KOPT-K1 (cell line): ENCODE measurements around the gene SMYD2.
"Not testable (repeated sequence)": the region's sequence is repeated elsewhere in the genome, so short reads cannot be mapped to it uniquely, and the experiment has no call there.

Experiments used
- H3K27ac ChIP-seq: fragments of 200-600 bp; sonication (generic); 2 replicates; pipeline ENCODE4 v1.5.1; 2016; ENCODE audit warnings: antibody characterized with exemption, mild to moderate bottlenecking, low read depth, low read length; ENCODE audit not compliant: poor library complexity, severe bottlenecking
- H3K36me3 ChIP-seq: fragments of 200-600 bp; sonication (generic); 2 replicates; pipeline ENCODE4 v1.5.1; 2017; ENCODE audit warnings: antibody characterized with exemption, mild to moderate bottlenecking, low read length, moderate library complexity; ENCODE audit not compliant: insufficient read depth
- H3K9me3 ChIP-seq: fragments of 200-600 bp; sonication (generic); 2 replicates; pipeline ENCODE4 v1.5.1; 2017; ENCODE audit warnings: antibody characterized with exemption, low read length, mild to moderate bottlenecking; ENCODE audit not compliant: insufficient read depth, poor library complexity, severe bottlenecking

SMYD2 gene

DNA sequence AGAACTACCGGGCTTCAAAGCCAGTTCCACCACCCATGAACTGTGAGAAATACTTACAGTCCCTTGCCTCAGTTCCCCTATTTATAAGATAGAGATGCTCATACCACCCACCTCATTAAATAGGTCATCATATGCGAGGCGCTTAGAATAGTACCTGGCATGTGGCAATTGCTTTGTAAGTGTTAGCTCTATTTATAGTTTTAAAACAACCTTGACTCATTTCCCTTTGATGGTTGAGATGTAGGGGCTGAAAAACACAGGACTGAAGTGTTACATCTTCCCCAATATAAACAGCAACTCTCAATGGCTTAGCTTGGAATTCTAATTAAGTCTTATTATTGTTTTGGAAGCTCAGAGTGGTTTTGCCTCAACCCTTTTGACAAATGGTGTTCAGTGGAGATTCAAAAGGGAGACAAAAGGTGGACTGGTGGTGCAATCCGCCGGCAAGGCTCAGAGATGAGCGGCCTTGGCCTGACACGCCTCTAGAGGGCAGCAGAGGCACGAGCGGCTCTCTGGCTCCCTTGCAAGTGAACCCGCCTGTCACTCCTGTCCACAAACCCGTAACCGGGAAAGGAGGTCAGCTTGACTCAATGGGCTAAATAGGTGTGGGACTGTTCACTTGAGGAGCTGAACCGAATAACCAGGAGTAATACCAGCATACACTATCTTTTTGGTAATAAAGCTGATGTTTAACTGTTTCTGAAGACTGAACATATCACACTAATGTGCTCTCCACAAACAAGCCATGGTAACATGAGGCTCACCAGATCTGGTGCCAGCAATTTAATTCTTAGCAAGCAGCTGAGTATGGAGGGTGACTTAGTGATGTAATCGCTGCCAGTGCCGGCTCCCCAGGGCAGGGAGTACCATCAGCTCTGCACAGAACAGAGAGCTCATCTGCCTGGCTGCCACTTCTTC, 19.5 kb upstream of the SMYD2 start:
- Histone ChIP-seq H3K9me3 (no peaks in the 10 kb centered on the region), H3K27ac (no peak overlapping the region), H3K36me3 (no peaks in the 10 kb centered on the region)

DNA sequence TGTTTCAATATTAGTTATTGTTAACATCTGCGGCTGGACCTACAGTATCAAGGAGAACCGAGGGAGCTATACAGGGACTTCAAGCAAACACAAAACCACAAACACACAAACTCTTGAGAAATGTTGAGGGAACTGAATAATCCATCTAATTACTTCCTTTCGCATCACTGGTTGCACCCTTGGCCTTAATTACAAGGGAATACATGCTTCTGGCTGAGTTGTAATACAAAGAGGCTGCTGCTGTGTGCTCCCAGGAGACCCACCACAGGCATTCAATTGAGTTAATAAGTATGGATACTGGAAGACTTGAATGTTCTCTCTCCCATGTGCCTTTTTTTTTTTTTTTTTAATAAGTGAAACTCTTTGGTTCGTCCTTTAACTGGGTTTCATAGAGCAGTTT, 16.8 kb upstream of the SMYD2 start:
- Histone ChIP-seq H3K36me3 (no peaks in the 10 kb centered on the region), H3K27ac (no peak overlapping the region), H3K9me3 (no peaks in the 10 kb centered on the region)

DNA sequence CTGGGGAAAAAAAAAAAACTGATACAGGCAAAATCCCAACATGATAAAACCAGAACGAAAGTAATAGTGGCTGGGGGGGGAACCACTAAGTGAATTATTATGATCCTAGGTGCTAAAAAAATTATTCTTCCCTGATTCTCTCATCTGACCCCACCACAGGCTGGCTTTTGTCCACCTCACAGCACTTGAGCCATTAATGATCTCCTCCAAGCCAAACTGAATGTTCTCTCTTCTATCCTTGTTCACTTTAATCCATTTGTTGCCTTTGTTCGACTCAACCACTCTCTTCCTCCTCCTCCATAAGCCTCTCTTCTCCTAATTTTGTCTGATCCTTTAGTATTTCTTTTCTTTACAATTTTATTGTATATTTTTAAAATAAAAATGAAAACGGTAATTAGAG, 16.0 kb upstream of the SMYD2 start:
- Histone ChIP-seq H3K9me3 (no peaks in the 10 kb centered on the region), H3K27ac (no peak overlapping the region), H3K36me3 (no peaks in the 10 kb centered on the region)

DNA sequence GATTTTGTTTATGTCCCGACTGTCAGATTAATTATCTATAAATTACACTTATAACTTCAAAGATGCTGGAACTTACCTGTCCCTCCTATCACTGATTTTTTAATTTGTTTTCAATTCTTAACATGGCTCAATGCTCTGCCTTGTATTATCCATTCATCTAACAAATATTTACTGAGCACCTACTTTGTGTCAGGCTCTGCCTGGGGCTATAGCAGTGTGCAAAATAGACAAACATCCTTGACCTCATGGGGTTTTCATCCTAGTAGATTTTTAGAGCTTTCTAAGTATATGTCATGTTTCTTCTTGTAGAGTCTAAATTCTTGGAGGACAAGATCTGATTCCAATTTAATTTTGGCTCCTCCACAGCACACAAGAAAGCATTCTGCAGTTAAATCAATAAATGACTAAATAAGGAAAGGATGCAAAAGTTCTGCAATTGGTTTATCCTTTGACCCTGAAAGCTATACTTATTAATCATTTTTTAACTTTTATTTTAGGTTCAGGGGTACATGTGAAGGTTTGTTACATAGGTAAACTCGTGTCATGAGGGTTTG, 10.8 kb upstream of the SMYD2 start:
- no peak overlapping the region for H3K27ac ChIP-seq
- no peaks in the 10 kb centered on the region for H3K9me3 ChIP-seq
- H3K36me3 ChIP-seq = no peaks in the 10 kb centered on the region

DNA sequence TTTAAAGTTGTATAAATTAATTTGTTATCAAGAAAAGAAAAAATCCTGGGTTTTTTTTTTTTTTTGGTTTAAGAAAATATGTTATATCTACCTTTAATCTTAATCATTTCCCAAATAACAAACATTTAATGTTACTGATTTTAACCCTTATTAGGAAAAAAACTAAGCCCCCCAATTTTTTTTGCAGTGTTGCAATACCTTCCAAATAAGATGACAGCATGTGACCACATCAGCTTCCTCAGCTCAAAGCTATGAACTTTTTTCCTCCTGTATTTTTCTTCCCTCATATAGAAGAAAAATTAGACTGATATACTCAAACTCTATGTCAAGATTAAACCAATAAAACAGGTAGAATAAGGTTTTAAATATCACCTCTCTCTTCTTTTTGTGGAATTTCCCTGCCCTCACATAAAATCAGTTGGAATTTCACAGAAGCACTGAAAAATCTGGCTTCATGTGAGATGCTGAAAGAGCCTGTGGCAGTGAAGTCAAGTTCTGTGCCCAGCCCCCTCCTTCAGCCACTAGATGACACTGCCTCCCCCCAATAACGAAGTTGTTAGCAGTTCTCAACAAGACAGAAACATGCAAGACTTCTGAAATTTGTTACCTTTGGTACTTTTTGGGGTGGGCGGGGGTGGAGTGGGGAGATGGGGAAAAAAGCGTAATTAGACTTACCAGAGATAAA, 9.6 kb upstream of the SMYD2 start:
- no peaks in the 10 kb centered on the region for H3K36me3 ChIP-seq
- no peaks in the 10 kb centered on the region for H3K9me3 ChIP-seq
- no peak overlapping the region for H3K27ac ChIP-seq

DNA sequence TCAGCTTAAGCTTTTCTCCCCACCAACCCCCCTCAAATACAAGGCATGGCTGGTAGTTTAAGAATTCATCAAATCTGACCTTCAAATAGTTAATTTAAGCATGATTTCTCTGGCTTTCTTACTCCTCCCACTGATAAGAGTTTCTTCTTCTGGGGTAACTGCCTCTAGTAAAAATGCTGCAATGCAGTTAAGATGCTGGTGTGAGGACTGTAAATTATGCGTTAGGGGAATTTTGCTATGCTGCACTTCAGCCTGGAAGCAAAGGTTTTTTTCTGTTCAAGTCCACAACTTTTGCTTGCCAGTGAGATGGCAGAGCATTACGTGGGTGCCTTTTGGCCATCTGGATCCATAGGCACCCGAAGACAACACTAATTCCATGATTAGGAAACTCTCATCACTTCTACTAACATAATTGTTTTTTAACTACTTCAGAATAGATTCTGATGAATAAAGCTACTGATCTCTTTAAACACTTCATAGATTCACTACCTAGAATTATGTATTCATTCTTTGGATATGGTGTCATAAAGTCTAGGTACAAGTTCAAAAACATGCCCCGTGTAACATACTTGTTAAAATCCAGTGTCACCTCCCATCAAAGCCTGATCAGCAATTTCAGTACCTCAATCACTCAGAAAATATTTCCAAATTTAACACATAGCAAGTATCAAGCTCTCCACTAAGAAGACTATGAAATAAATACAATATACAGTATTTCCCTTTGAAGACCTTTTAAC, 8.8 kb upstream of the SMYD2 start:
- H3K36me3 ChIP-seq = no peaks in the 10 kb centered on the region
- H3K27ac ChIP-seq = no peak overlapping the region
- H3K9me3 ChIP-seq = no peaks in the 10 kb centered on the region

DNA sequence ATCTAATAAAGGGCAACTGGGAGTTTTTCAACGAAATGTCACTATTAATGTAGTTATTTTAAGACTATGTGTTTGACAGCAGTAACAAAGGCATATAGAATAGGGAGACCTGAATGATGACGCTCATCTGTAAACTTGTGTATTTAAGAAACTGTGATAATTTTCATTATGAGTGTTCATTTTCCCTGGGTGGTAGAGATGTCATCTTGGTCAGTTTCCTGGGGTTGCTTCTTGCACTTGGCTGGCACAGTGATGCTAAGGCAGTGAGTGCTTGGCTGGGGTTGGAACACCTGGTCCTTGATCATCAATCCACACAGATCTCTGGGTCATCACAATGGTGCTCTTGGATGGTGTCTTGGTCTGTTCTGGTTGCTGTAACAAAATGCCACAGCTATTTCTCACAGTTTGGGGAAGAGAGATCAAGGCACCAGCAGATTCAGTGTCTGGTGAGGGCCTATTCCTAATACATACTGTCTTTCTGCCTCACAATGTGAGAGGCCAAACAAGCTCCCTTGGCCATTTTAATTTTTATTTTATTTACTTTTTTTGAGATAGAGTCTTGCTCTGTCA, 7.9 kb upstream of the SMYD2 start:
- no peaks in the 10 kb centered on the region for H3K36me3 ChIP-seq
- no peaks in the 10 kb centered on the region for H3K9me3 ChIP-seq
- H3K27ac ChIP-seq = no peak overlapping the region

DNA sequence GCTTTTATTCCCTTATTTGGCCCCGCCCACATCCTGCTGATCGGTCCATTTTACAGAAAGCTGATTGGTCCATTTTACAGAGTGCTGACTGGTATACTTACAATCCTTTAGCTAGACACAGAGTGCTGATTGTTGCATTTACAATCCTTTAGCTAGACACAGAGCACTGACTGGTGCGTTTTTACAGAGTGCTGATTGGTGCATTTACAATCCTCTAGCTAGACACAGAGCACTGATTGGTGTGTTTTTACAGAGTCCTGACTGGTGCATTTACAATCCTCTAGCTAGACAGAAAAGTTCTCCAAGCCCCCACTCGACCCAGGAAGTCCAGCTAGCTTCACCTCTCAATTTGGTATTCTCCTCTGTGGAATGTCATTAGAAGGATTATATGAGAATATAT, 5.3 kb upstream of the SMYD2 start:
- not testable (repeated sequence) for H3K9me3 ChIP-seq, H3K36me3 ChIP-seq, H3K27ac ChIP-seq

DNA sequence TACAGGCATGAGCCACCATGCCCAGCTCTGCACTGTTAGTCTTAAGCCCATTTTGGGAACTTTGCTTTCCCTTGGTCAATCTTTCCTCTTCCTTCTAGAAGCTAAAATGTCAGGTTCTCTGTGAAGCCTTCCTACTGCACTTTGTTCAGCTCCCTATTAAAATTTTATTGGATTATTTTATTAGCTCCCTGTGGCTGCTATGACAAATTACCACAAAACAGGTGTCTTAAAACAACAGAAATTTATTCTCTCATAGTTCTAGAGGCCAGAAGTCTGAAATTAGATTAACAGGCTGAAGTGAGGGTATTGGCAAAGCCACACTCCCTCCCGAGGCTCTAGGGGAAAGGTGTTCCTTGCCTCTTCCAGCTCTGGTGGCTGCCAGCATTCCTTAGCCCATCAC, 4.2 kb upstream of the SMYD2 start:
- H3K27ac ChIP-seq = no peak overlapping the region
- H3K9me3 ChIP-seq = no peaks in the 10 kb centered on the region
- H3K36me3 ChIP-seq = no peaks in the 10 kb centered on the region

DNA sequence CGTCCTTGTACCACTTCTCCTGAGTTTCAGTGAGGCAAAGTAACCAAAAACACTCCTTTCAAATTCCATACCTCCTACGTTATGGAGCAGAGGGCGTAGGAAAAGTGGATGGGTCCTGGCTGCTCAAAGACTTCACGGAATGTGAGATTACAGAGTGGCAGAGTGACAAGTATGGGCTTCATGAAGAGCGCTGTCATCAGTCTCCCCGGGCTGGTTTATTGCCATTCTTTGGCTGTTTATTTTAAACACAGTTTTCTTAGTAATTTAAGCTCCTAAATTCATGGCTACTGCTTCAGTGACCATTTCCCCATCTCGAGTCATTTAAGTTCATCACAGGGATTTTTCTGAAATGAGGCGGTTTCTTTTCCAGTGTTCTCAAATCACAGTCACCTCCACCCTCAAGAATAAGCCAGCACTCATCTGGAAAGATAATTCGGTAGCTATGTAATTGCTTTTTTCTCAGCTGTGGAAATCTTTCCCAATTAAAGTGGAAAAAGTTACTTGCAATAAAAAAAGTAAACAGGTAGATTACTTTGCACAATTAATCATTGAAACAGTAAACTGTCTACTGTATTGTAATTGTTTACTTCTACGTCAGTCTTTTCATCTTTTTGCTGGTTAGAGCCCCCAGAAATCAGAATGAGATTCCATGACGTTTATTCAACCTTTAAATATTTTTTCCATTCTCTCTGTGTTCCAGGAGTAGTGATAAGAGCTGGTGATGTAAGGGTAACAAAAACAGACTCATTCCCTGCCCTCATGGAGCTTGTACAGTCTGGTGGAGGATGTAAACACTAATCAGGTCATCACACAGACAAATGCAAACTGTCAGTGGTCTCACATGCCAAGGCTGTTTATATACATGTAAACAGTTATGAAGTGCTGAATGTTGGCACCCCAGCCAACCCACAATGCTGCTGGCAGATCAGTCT, 3.0 kb upstream of the SMYD2 start:
- Histone ChIP-seq H3K27ac (no peak overlapping the region), H3K9me3 (no peaks in the 10 kb centered on the region), H3K36me3 (no peaks in the 10 kb centered on the region)

DNA sequence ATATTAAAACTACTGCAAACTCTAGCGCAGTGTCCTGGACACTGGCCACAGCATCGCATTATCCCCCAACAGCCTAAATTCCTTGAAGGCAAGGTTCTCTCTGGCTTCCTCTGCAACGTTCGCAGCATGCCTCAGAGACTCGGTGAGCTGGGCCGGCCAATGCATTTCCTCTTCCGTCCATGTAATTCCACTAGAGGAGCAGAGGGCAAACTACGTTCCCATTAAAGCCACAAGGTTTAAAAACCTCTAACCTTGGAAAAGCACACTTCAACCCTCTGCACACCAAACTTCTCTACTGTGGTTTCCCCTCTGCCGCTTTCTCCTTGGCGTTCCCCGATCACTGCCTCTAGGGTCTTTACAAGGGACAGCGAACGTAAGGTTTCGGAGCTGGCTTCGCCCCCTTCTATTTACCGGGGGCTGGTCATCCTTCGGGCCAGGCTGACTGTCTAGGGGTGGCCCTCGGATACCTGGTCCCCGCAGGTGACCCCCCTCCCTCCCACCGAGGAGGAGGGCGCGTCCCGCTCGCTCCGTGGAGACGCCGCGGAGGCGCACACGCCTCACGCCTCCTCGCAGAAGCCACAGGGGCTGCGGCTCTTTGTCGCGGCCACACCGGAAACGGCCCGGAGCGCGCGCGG, 456 bp upstream of the SMYD2 start:
- H3K36me3 ChIP-seq = no peaks in the 10 kb centered on the region
- H3K27ac ChIP-seq = peak overlapping the region; percentile 83
- no peaks in the 10 kb centered on the region for H3K9me3 ChIP-seq

DNA sequence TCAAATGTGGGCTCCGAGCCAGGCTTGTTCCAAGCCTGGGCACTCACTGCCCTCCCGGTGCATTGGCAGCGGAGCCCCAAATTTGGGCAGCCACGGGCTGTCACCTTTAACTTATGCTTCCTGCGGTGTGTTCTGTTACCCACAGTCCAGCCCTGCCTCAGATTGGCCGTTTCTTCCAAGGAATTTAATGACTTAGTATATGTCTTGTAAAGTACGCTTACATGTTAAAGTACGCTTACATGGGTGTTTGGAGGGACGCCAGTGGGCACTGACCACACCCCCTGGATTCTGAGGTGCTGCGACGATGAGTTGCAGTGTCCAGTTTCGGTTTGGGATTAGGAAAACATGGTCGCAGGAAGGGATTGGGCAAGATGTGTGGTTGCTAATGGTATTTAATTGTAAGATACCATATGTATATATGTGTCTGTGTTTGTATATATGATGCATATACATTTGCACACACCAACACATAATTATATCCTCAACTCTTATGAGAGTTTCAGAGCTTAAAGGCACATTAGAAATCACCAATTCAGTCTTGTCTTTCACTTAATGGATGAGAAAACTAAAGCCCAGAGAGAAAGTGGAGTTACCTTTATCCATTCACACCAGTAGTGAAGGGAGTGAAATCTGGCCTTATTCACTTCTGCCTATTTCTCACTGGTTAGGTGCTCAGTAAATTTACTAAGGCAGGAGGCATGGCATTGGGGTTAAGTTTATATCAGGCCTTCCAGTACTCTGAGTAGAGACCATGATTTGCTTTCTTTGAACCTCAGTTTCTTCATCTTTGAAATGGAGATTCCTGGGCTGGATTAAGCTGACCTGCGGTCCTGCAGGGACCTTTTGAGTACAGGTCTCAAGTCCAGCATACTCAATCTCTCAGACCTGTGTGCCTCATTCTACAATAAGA, 1.0 kb downstream of the SMYD2 start:
- H3K9me3 ChIP-seq = no peaks in the 10 kb centered on the region
- H3K27ac ChIP-seq = peak overlapping the region; percentile 83
- no peaks in the 10 kb centered on the region for H3K36me3 ChIP-seq
